ENCODE results near the gene IQCN.

The IQCN gene

DNA sequence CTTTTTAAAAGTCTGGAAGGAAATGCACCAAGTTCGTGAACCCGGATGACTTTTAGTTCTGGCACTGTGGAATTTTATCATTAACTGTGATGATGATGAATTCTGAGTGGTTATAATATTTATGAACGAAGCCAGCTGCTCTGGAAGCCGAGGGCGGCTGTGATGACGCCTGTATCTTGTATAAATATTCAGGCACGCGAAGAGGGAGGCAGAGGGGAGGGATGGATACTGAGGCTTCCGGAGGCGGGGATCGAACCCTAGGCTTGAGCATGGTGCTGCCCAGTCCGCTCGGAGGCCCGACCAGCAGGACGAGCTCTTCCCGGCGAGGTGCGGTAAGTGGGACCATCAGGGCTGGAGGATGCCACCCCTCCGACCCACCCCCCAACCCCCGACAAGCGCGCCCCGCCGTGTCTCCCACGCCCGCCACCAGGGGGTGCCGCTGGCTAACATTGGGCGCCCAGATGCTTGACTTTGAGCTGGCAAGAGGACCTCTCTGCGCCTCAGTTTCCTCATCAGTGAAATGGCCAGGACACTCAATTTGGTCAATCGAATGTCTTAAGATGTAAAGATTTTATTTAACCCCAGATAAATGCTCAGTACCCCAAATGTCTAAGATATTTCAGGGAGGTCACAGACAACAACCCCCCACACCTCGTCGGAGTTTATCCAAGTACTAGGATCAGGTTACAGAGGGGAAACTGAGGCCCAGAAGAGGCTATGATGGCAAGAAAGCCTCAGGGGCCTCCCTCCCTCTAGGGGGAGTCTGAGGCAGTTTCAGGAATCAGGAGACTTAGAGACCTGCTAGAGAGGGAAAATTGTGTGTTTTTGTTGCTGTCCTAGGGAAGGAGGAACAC lies 65.9 kb downstream of the IQCN start:
- peak; percentile 66 for DNase-seq (ENCODE audit: low read depth)
